ENCODE data around the gene P2RX1.

DNA sequence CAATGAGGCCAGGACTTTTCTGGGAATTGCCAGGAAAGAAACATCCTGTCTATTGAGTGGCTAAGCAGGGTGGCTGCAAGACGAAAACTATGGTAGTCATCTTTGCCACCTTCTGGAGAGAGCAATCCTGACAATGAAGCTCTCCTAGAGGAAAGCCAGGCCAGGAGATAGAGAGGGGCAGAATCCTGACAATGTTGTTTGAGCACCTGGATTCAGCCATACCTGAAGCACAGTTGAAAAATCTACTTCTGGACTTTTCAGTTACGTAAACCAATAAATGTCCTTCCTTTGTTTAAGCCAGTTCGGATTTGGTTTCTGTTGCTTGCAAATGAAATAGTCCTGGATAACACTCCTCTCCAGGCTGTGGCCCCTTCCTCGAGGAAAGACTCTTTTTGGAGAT, 9.4 kb downstream of the P2RX1 start:
- TF ChIP-seq CTCF (conservative IDR thresholded peaks at IDR 0.05) (no peak), EZH2 (IDR thresholded peaks at IDR 0.05; ENCODE audit: low read depth) (no peak)

All from PC-9 (cell line).